GM19468 (cell line): ENCODE data around the gene DNAH17.

Source experiments
- ATAC-seq: cut with Tn5 transposase; IDR thresholded peaks from one replicate; pipeline ENCODE4 v1.9.1; 2021; ENCODE audit warnings: mild to moderate bottlenecking, moderate library complexity, moderate number of reproducible peaks; ENCODE audit not compliant: unreplicated experiment; ENCODE audit errors: extremely low read depth

The DNAH17 gene

DNA sequence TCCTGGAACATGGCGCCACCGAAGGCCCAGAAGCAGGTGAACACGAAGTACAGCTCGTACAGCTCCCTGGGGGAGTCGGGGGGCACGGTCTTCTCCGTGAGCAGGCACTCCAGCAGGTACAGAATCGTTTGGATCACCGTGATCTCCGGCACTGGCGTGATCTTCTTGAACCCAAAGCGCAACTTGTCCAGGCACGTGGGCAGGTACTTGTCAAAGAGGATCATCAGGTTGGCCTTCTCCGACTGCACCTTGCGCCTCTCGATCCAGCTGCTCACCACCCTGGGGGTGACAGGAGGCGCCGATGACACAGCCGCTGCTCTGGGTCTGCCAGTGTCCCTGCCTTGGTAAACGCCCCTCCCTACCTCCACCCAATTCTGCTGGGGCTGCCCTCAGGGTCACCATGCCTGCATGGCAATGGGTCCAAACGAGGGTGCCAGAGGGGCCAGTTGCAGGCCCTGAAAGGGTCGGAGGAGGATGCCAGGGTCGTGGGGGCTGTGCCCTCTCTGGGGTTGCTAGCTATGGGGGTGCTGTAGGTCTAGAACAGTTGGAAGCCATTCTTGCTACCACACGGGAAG lies 90.9 kb downstream of the DNAH17 start:
- ATAC-seq = no peak

DNA sequence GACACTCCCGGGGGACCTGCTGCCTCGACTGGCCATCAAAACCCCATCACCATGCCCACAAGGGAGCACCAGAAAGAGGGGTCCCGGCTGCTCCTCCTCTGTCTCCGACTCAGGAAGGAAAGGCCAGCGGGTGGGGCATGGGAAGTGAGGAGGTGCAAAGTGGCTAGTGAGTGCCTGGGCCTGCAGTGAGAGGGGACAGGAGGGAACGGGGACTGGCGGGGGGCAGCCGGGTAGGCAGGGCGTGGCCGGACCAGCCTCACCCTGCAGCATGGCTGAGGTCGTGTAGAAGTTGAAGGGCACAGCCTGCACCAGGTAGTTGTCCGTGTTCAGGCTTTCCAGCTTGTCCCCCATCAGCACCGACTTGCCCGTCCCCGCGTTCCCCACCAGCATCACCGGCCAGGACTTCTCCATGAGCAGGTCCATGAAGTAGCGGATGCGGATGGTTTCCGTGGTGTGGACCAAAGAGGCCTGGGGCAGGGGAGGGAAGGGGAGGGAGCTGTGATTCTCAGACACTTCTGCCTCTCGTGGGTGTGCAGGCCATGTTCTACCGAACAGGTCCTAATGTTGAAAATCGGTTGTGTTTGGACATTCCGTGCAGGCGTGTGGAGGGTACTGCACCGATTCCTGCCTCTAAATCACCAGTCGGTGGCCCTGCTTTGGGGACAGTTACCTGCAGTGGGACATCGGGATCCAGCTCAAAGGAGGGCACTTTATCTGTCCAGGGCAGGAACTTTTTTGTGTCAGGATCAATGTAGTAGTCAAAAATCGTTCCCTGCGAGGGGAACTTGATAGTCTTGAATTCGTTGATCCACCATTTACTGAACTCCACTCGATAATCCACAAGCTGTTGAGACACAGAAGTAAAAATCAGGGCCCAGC lies 91.7 kb downstream of the DNAH17 start:
- no peak for ATAC-seq

DNA sequence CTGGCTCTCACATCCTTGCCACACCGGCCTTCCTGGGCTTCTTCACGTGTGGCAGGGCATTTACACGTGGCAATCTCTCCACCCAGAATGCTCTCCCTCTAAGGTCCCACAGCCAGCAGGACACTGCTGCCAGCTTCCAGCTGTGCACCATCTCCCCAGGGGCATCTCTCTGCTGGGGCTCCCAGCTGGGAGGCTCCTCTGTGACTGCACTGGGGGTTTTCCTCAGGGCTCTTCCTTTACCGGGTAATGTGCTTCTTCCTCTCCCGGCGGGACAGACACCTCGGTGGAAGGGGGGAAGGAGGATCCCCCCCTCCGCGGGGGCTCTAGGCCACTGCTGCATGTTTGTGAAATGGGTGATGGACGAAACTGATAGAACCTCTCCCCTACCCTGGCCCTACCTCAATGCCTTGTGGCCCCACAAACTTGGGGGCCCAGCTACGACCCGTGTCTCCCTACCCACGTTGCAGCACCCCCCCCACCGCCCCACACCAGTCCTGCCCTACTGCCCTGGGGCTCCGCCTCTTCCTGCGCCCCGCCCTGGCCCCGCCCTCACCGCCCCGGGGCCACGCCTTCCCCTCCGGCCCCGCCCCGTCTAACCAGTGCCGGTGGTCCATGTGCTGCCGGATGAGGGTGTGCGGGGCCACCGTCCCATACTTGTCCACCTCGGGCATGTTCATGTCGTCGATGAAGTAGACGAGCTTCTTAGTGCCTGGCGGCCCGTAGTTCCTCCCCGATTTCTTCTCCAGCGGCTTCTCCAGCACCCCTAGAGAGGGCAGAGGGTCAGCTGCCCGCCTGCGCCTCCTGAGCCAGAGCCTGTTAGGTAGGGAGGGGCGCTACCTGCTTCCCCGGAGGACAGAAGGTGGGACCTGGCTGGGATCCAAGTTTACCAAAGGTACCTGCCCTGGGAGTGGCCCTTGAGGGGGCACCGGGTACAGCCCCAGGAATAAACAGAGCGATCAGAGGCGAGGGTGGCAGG lies 92.6 kb downstream of the DNAH17 start:
- ATAC-seq = no peak

DNA sequence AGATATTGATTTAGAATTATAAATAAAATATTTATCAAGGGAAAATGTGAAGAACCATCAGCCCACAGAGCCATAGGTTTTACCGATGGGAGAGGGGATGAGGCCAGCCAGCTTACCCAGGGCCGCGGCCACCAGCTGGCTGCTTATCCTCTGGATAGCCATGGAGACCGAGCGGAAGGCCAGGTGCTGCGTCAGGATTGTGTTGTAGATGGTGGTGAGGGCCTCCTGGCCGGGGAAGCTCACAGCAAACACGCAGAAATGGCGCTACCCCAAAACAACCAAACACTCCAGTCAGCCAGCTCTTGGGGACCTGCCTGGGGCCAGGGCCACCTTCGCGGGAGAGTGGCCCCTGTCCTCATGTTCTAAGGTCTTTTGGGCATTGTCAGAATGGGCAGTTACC lies 97.8 kb downstream of the DNAH17 start:
- ATAC-seq = no peak

DNA sequence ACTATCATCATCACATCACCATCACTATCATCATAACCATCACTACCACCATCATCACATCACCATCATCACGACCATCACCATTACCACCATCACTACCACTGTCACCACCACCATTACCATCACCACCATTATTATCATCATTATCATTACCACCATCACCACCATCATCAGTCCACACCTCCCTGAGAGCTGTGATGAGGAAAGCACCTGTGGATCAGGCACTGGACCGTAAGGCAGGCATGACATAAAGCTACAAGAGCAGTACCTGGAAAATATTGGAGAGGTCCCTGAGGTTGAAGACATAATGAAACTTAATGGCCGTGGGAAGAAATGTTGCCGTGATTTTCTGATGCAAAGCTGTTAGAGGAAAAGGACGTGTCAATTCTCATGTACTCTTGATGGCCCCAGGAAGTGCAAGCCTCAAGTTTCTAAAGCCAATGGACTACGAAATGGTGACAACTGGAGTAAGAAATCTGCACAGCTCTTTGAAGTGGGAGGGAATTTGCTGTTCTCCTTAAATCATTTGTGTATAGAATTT lies 98.4 kb downstream of the DNAH17 start:
- ATAC-seq = no peak

DNA sequence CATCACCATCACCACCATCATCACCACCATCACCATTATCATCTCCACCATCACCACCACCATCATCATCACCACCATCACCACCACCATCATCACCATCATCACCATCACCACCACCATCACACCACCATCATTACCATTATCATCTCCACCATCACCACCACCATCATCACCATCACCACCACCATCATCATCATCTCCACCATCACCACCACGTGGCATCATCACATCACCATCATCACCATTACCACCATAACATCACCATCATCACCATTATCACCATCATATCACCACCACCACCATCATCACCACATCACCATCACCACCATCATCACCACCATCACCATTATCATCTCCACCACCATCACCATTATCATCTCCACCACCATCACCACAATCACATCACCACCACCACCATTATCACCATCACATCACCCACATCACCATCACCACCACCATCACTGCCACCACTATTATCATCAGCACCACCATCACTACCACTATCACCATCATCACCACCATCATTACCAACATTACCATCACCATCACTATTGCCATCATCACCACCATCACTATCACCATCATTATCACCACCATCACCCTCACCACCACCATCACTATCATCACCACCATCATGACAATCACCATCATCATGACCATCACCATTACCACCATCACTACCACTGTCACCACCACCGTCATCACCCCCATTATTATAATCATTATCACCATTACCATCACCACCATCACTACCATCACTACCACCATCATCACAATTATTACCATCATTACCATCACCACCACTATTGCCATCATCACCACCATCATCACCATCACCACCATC lies 99.1 kb downstream of the DNAH17 start:
- no peak for ATAC-seq

DNA sequence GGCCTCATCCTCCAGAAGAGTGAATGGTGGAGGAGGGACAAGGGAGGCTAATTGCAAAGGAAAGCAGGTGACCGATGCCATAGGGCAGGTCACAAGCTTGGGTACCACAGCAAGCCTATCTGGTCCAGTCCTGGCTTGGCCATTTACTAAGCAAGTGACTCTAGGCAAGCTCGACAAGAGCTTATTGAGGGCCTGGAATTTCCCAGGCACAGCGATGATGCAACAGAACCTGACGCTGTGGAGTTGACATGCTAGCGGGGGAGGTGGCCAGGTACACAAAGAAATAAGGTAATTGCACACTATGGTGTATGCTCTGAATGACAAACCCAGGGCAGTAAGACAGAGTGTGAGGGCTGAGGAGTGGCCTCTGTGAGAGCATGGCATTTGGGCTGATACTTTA lies 100.2 kb downstream of the DNAH17 start:
- ATAC-seq = no peak

DNA sequence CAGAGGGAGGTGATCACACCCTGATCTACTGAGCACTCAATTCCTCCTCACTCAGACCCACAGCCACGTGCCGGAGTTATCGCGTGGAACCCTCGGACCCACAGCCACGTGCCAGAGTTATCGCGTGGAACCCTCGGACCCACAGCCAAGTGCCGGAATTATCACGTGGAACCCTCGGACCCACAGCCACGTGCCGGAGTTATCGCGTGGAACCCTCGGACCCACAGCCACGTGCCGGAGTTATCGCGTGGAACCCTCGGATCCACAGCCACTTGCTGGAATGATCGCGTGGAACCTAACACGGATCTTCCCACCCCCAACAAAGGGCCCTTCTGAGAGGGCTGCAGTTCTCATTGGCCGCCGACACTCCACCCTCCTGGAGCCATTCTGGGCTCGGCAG lies 101.0 kb downstream of the DNAH17 start:
- no peak for ATAC-seq

DNA sequence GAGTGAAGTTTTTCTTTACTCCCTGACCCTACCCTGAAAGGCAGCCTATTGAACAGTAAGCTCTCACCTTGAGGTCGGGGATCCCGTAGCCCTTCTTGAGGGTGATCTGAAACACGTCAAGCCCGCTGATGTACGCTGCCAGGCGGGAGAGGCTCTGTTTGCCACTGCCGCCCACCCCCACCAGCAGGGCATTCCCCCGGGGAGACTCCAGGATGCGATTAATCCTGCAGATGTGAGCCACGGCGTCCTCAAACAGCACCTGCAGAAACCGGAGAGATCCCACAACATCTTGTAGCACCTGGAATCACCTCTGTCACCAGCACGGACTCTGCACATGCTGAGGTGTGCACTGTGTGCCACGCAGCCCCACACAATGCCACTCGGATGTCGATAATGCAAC lies 102.0 kb downstream of the DNAH17 start:
- no peak for ATAC-seq

DNA sequence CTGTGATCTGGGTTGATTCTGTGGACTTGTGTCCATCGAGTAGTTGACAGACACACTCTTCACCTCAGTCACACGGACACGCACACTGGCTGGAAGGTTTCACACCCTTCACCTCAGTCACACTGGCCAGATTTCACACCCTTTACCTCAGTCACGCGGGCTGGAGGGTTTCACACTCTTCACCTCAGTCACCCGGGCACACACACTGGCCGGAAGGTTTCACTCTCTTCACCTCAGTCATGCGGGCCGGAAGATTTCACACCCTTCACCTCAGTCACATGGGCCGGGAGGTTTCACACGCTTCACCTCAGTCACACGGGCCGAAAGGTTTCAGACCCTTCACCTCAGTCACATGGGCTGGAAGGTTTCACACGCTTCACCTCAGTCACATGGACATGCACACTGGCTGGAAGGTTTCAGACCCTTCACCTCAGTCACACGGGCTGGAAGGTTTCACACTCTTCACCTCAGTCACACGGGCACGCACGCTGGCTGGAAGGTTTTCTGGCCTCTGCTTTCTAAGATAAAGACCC lies 102.5 kb downstream of the DNAH17 start:
- peak; percentile 57 for ATAC-seq

DNA sequence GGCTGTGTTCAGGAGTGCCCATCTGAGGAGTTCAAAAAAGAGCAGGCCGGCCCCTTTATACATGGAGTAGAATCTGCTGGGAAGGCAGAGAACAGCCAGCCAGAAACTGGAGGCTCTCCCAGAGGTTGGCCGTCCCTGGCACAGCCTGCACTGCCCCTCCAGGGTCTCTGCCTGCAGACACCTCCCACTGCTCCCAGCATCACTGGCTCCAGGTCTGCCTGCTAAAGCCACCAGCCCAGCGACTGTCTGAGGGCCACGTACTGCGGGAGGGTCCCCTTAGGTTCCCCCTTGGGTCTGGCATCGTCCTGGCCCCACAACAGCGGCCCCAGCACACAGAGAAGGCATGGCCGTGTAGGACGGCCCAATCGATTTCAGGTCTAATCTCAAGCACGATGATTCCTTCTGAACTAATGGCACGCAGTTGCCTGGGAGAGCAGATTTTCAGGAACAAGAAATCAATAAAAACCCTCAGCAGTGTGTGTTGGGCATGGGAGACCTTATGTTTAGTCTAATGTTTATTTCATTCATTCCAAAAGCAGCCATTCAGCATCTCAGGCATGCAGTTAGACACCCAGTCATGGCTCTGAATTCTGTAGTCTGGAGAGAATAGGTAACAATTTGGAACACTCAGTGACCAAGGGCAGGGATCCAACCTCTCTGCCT lies 103.1 kb downstream of the DNAH17 start:
- no peak for ATAC-seq

DNA sequence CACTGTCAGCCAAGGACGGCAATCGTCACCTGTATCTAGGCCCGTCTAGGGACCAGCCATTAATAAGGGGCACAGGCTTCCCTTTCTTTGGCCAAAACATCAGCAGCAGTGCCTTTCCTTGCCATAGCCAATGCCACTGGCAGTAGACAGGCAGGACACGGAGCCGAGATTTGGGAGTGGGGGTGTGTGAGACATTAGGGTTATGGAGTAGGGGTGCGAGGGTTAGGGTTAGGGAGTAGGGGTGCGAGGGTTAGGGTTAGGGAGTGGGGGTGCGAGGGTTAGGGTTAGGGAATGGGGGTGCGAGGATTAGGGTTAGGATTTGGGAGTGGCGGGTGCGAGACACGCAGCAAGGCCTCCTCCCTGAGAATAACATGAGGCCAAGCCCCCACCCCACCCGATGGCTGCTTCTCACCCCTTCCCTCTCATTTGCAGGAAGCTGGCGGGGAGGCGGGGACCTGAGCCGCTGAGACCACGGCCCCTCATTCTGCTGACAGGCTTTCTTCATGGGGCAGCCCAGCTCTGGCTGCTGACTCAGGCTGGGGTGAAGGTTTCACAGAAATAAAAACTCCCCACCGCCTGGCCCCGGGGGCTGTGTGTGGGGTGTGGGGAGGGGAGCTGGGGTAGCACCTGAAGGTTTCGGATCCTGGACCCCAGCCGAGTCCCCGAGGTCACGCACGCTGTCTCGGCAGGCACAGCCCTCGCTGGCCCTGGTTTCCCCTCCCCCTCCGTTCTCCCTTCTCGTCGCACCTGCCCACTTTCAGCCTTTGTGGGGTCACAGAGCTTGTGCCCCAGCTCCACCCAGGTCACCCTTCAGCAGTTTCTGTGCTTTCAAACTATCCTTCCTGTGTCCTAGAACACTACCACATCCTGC lies 104.9 kb downstream of the DNAH17 start:
- ATAC-seq = no peak

DNA sequence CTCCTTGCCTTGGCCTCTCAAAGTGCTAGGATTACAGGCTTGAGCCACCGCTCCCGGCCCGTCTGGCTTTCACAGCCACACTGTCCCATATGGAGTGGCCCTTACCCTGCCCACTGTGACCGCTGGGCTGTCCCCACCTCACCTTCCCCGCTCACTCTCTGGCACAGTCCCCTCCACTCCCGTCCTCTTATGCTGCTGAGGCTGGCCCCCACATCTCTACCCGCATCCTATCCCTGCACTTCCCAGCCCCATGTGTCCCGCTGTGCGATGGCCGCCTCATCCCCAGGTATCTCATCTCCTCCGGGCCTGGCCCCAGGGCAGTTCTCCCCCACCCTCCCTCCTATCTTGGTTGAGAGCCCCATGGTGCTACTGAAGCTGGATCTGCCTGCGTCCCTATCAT lies 105.6 kb downstream of the DNAH17 start:
- no peak for ATAC-seq

DNA sequence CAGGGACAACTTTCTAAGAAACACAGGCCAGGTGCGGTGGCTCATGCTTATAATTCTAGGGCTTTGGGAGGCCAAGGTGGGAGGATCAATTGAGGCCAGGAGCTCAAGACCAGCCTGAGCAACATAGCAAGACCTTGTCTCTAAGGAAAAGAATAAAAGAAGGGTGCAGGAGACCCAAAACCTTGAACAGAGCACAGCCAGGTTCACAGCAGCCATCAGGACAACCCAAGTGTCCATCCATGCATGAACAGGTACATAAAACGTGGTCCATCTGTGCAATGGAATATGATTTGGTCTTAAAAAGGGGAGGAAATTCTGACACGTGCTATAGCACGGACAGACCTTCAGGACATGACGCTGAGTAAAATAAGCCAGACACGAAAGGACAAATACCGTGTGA lies 107.8 kb downstream of the DNAH17 start:
- no peak for ATAC-seq

DNA sequence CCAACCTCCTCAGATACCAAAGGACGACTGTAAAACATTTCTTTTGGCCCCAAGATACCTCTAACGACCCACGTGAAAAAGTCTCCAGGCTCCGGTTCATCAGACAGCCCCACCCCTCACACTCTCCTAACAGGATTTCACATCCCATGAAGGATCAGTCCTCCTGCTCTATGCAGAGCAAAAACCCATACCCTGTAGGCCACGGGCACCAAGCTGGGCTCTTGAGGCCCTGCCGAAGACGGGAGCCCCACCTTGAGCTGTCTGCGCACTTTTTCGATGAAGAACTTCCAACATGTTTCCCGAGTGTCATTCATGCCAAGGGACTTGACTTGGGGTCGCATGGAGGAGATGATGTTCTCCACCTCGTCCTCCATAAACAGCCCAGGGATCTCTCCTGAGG lies 108.8 kb downstream of the DNAH17 start:
- ATAC-seq = no peak

DNA sequence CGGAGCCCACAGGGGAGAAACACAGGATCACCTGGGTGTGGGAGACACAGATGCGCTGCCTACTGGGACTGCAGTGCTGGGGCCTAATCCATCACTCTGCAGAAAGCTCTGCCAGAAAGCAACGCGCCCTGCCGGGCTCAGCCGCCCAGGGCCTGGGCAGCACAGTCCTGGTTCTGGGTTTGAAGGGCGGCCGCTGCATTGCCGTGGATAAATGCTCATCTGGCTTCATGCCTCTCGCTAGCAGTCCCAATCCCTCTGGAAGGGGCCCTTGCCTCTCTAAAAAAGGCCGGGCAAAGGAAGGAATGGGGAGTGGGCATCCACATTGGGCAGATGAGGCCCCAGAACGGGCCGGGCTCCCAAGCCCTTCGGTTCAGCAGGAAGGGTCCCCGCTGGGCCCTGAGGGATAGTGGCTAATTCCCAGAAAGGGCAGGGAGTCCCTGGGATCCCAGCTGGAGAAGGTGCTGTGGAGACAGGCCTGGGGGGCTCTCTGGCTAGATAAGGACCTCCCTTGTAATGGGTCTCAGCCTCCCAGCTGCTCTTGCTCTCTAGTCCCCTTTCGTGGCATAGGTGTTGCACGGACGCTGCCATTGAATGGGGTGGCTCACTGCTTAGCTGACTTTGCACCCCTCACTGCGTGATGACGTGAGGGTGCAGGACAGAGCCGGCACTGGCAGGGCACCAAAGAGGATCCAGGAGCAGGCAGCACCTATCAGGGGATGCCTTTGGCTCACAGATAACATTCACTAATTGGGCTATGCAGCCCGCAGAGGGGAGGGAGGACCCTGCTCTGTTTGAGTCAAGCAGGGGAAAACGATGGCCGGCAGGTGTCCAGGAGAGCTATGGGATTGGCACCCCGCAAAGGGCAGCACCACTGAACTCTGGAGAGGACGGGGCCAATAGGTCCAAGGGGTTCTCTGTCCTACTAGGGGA lies 110.1 kb downstream of the DNAH17 start:
- no peak for ATAC-seq
